ENCODE results near the gene LTBP3.
A peak's percentile ranks its signal among the peaks of the same experiment; 100 is the strongest.

The LTBP3 gene

GRCh38 chr11:65577756-65578109 lies 19.6 kb upstream of the LTBP3 start:
- H3K4me3 ChIP-seq (ENCODE audit: insufficient read depth, low read depth, low read length, poor library complexity, severe bottlenecking), result peak overlapping the region; percentile 59

DNA sequence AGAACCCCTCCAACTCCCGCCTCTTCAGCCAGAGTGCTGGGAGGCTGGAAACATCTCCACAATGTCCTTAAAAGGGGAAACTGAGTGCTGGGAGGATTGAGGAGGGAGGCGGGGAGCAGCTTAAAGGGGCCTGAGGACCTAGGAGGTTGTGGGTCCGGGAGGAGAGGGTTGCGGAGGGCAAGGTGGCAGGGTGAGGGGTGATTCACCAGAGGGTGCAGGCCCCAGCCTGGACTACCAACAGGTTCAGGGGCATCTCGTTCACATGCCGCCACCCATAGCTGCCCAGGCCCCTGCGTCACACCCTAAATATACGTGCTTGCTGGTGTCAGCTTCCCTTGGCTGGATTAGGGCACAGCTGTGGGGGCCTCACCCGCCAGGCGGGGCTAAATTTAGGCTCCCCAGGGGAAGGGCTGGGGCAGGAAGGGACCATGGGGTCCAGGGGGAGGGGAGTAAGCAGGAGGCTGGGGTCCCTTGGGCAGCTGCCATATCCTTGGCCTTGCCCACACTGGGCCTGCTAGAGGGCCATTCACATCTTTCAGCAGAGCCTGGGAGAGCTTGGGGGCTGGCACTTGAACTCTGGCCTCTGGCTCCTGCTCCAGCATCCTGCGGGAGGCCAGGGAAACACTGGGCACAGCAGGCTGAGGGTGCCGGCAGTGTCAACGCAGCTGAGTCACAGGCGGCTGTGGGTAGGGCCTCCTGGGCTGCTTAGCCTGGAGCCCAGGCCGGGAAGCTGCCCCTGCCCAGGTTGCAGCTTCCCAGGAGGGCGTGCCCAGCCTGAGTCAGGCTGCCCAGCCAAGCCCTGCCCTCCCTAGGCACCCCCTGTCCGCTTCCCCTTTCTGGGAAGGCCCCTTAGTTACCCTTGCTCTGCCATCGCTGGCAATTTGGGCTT lies 19.0 kb upstream of the LTBP3 start:
- H3K27me3 ChIP-seq (replicated peaks; ENCODE audit: control insufficient read depth, insufficient read depth, low read length, poor library complexity, severe bottlenecking), result no peaks in the 10 kb centered on the region
- H3K9me3 ChIP-seq (ENCODE audit: control insufficient read depth, low read length), result no peaks in the 10 kb centered on the region
- peaks cover 30% of the 10 kb centered on the region for H3K36me3 ChIP-seq (ENCODE audit: control insufficient read depth, insufficient read depth, low read length)
- peak overlapping the region; percentile 59 for H3K4me3 ChIP-seq (ENCODE audit: insufficient read depth, low read depth, low read length, poor library complexity, severe bottlenecking)
- peak in 1 of 3 donors; percentile 34 for DNase-seq
- peaks cover 46% of the 10 kb centered on the region for H3K4me1 ChIP-seq (ENCODE audit: control insufficient read depth, insufficient read depth, low read length, poor library complexity, severe bottlenecking)
- H3K27ac ChIP-seq (ENCODE audit: insufficient read depth, low read length, poor library complexity, severe bottlenecking), result peak overlapping the region; percentile 98

More at GRCh38 chr11:65577756-65578109, 19.6 kb upstream of the LTBP3 start:
- Histone ChIP-seq H3K27ac (ENCODE audit: insufficient read depth, low read length, poor library complexity, severe bottlenecking) (peak overlapping the region; percentile 98), H3K27me3 (replicated peaks; ENCODE audit: control insufficient read depth, insufficient read depth, low read length, poor library complexity, severe bottlenecking) (no peaks in the 10 kb centered on the region), H3K9me3 (ENCODE audit: control insufficient read depth, low read length) (no peaks in the 10 kb centered on the region), H3K4me1 (ENCODE audit: control insufficient read depth, insufficient read depth, low read length, poor library complexity, severe bottlenecking) (peaks cover 44% of the 10 kb centered on the region), H3K36me3 (ENCODE audit: control insufficient read depth, insufficient read depth, low read length) (peaks cover 34% of the 10 kb centered on the region)
- no peak for DNase-seq

DNA sequence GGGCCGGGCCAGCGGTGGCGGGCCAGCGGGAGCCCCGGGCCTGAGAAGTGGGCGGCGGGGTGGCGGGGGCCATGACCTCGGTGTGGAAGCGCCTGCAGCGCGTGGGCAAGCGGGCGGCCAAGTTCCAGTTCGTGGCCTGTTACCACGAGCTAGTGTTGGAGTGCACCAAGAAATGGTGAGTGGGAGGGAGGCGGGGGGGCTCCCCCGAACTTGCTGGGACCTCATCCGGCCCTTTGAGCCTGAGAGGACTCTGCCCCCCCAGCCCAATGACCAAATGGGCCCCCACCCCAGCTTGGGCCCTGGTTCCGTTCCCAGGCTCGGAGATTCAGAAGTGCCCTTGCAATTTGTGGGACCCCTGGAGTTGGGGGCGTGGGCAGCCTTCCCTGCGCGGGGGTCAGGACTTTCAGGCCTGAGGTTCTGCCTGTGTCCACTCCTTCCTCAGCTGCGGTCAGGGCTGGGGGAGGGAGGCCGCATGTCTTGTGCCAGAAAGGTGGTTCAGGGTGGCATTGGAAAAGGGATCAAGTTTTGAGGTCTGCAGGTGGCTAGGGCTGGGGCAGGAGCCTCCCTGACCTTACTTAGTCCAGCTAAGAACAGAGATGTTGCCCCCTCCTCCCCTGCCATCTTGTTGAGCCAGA lies 18.2 kb upstream of the LTBP3 start:
- DNase-seq, result no peak
- Histone ChIP-seq H3K4me3 (ENCODE audit: insufficient read depth, low read depth, low read length, poor library complexity, severe bottlenecking) (peak overlapping the region; percentile 59), H3K36me3 (ENCODE audit: control insufficient read depth, insufficient read depth, low read length) (peaks cover 23% of the 10 kb centered on the region), H3K9me3 (ENCODE audit: control insufficient read depth, low read length) (no peaks in the 10 kb centered on the region), H3K27ac (ENCODE audit: insufficient read depth, low read length, poor library complexity, severe bottlenecking) (peak overlapping the region; percentile 98), H3K27me3 (replicated peaks; ENCODE audit: control insufficient read depth, insufficient read depth, low read length, poor library complexity, severe bottlenecking) (no peaks in the 10 kb centered on the region), H3K4me1 (ENCODE audit: control insufficient read depth, insufficient read depth, low read length, poor library complexity, severe bottlenecking) (peaks cover 54% of the 10 kb centered on the region)

- DNase-seq, result peak; percentile 69 to 80 (median 76)
- Histone ChIP-seq H3K27me3 (replicated peaks; ENCODE audit: control insufficient read depth, insufficient read depth, low read length, poor library complexity, severe bottlenecking) (no peaks in the 10 kb centered on the region), H3K4me1 (ENCODE audit: control insufficient read depth, insufficient read depth, low read length, poor library complexity, severe bottlenecking) (peaks cover 60% of the 10 kb centered on the region), H3K9me3 (ENCODE audit: control insufficient read depth, low read length) (no peaks in the 10 kb centered on the region), H3K36me3 (ENCODE audit: control insufficient read depth, insufficient read depth, low read length) (peaks cover 17% of the 10 kb centered on the region), H3K27ac (ENCODE audit: insufficient read depth, low read length, poor library complexity, severe bottlenecking) (peak within 1 kb of the TSS; percentile 98), H3K4me3 (ENCODE audit: insufficient read depth, low read depth, low read length, poor library complexity, severe bottlenecking) (peak within 1 kb of the TSS; percentile 59)
Measured at GRCh38 chr11:65575568-65576231, 17.5 kb upstream of the LTBP3 start, which contains the start of gene EHBP1L1. EHBP1L1 (plus strand) TSS chr11:65576053; CDS start chr11:65576303, 250 bp downstream.

GRCh38 chr11:65574811-65575567 lies 16.8 kb upstream of the LTBP3 start:
- H3K4me1 ChIP-seq (ENCODE audit: control insufficient read depth, insufficient read depth, low read length, poor library complexity, severe bottlenecking), result peaks cover 62% of the 10 kb centered on the region
- no peak for DNase-seq
- peak overlapping the region; percentile 55 for H3K4me3 ChIP-seq (ENCODE audit: insufficient read depth, low read depth, low read length, poor library complexity, severe bottlenecking)
- H3K36me3 ChIP-seq (ENCODE audit: control insufficient read depth, insufficient read depth, low read length), result peaks cover 9% of the 10 kb centered on the region
- H3K27ac ChIP-seq (ENCODE audit: insufficient read depth, low read length, poor library complexity, severe bottlenecking), result peak overlapping the region; percentile 98
- no peaks in the 10 kb centered on the region for H3K27me3 ChIP-seq (replicated peaks; ENCODE audit: control insufficient read depth, insufficient read depth, low read length, poor library complexity, severe bottlenecking)
- no peaks in the 10 kb centered on the region for H3K9me3 ChIP-seq (ENCODE audit: control insufficient read depth, low read length)

GRCh38 chr11:65574109-65574810 lies 16.1 kb upstream of the LTBP3 start:
- Histone ChIP-seq H3K27ac (ENCODE audit: insufficient read depth, low read length, poor library complexity, severe bottlenecking) (peak overlapping the region; percentile 98), H3K9me3 (ENCODE audit: control insufficient read depth, low read length) (no peaks in the 10 kb centered on the region), H3K4me1 (ENCODE audit: control insufficient read depth, insufficient read depth, low read length, poor library complexity, severe bottlenecking) (peaks cover 67% of the 10 kb centered on the region), H3K27me3 (replicated peaks; ENCODE audit: control insufficient read depth, insufficient read depth, low read length, poor library complexity, severe bottlenecking) (no peaks in the 10 kb centered on the region), H3K4me3 (ENCODE audit: insufficient read depth, low read depth, low read length, poor library complexity, severe bottlenecking) (peak overlapping the region; percentile 64), H3K36me3 (ENCODE audit: control insufficient read depth, insufficient read depth, low read length) (peaks cover 2% of the 10 kb centered on the region)
- peak; percentile 85 to 92 (median 88) for DNase-seq

DNA sequence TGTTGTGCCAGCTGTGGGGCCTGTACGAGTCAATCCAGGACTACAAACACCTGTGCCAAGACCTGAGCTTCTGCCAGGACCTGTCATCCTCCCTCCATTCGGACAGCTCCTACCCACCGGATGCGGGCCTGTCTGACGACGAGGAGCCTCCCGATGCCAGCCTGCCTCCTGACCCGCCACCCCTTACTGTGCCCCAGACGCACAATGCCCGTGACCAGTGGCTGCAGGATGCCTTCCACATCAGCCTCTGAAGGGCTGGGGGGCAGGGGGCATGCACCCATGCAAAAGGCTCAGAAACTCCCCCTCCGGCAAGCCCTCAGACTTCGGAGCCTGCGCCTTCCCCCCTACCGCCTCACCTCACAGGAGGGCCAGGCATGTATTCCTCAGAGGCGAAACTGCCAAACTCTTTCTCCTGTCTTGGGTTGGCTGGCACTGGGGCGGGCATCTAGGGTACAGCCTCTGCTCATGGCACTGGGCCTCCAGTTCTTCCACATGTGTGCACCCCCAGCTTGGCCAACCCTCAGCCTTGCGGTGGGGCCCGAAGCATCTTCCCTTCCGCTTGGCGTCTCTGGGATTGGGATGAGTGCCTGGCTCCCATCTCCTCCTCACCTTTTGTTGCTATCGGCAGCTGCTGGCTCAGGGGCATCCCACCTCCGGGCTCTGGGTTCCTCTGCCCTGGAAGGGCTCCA lies 15.4 kb upstream of the LTBP3 start:
- H3K27ac ChIP-seq (ENCODE audit: insufficient read depth, low read length, poor library complexity, severe bottlenecking), result peak overlapping the region; percentile 98
- peaks cover 75% of the 10 kb centered on the region for H3K4me1 ChIP-seq (ENCODE audit: control insufficient read depth, insufficient read depth, low read length, poor library complexity, severe bottlenecking)
- DNase-seq, result no peak
- H3K4me3 ChIP-seq (ENCODE audit: insufficient read depth, low read depth, low read length, poor library complexity, severe bottlenecking), result peak overlapping the region; percentile 64
- H3K9me3 ChIP-seq (ENCODE audit: control insufficient read depth, low read length), result no peaks in the 10 kb centered on the region
- no peaks in the 10 kb centered on the region for H3K27me3 ChIP-seq (replicated peaks; ENCODE audit: control insufficient read depth, insufficient read depth, low read length, poor library complexity, severe bottlenecking)
- H3K36me3 ChIP-seq (ENCODE audit: control insufficient read depth, insufficient read depth, low read length), result no peaks in the 10 kb centered on the region

DNA sequence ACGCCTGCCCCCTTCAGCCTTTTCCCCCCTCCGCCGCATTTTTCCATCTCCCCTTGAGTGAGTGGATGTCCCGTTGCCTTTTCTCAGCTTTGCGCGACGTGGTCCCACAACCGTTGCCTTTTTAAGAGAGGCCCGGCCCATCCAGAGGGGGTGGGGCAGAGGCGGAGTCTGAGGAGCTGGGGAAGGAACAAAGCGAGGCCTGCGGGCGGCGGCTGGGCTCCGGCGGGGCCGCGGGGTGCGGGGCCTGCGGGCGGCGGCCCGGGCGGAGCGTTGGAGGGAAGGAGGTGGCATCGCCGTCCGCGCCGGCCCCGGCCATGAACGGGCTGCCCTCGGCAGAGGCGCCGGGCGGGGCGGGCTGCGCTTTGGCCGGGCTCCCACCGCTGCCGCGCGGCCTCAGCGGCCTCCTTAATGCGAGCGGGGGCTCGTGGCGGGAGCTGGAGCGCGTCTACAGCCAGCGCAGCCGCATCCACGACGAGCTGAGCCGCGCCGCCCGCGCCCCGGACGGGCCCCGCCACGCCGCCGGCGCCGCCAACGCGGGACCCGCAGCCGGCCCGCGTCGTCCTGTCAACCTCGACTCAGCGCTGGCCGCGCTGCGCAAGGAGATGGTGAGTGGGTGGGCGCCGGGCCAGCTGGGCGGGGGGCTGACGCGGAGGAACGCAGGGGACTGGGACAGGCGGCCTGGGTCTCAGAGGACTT lies 14.3 kb upstream of the LTBP3 start, which contains the start of gene FAM89B:
FAM89B (plus strand) TSS at position 183 of the 696 bp plus-strand sequence; CDS start at position 315, 132 bp downstream.
- DNase-seq, result peak; percentile 79 to 81 (median 81)
- peak within 1 kb of the TSS; percentile 98 for H3K27ac ChIP-seq (ENCODE audit: insufficient read depth, low read length, poor library complexity, severe bottlenecking)
- no peaks in the 10 kb centered on the region for H3K36me3 ChIP-seq (ENCODE audit: control insufficient read depth, insufficient read depth, low read length)
- H3K27me3 ChIP-seq (replicated peaks; ENCODE audit: control insufficient read depth, insufficient read depth, low read length, poor library complexity, severe bottlenecking), result no peaks in the 10 kb centered on the region
- H3K4me1 ChIP-seq (ENCODE audit: control insufficient read depth, insufficient read depth, low read length, poor library complexity, severe bottlenecking), result peaks cover 76% of the 10 kb centered on the region
- H3K4me3 ChIP-seq (ENCODE audit: insufficient read depth, low read depth, low read length, poor library complexity, severe bottlenecking), result peak within 1 kb of the TSS; percentile 95
- no peaks in the 10 kb centered on the region for H3K9me3 ChIP-seq (ENCODE audit: control insufficient read depth, low read length)
